ENCODE data around the gene PIP5K1C. TPM values are rescaled to one million over a fixed set of nuclear protein-coding genes. Genes with fewer than 3 reads are reported as not detected.

The PIP5K1C gene
- total and polyA plus RNA-seq, 8 donors, result 20.2 to 42.2 (median 27.0) TPM

- peaks cover 0 to 79% of the 10 kb centered on the region in 2 donors for H3K36me3 ChIP-seq
- H3K9me3 ChIP-seq, result no peaks in the 10 kb centered on the region
- H3K27ac ChIP-seq, result no peak overlapping the region
- TF ChIP-seq CTCF (IDR thresholded peaks at IDR 0.05), result peak in 1 of 2 donors; percentile 38
- ATAC-seq (no peak), DNase-seq (peak in 1 of 4 donors; percentile 69)
- H3K27me3 ChIP-seq, result no peaks in the 10 kb centered on the region
- H3K4me3 ChIP-seq, result no peak overlapping the region
- H3K4me1 ChIP-seq, result peaks cover 0 to 19% of the 10 kb centered on the region in 2 donors
- intact Hi-C loops (cut with DNase I), result loop anchor here in 1 of 2 donors (10.0 kb wide), 1 partner anchor 74 kb away; no protein-coding TSS in a partner anchor
Observed at GRCh38 chr19:3618811-3619630, 81.2 kb downstream of the PIP5K1C start.

- TF ChIP-seq CTCF (IDR thresholded peaks at IDR 0.05), result peak; percentile 89 to 92
- peak; percentile 92 for ATAC-seq
- Histone ChIP-seq H3K9me3 (no peaks in the 10 kb centered on the region), H3K27ac (no peak overlapping the region), H3K4me3 (no peak overlapping the region), H3K36me3 (peaks cover 0 to 76% of the 10 kb centered on the region in 2 donors), H3K27me3 (no peaks in the 10 kb centered on the region), H3K4me1 (peaks cover 5 to 21% of the 10 kb centered on the region in 2 donors)
- DNase-seq, result peak; percentile 38 to 90 (median 77)
- intact Hi-C loops (cut with DNase I), result loop anchor here in 1 of 2 donors (10.0 kb wide), 1 partner anchor 73 kb away; no protein-coding TSS in a partner anchor
Observed at GRCh38 chr19:3618144-3618810, 82.0 kb downstream of the PIP5K1C start.

- Histone ChIP-seq H3K4me1 (peaks cover 5 to 21% of the 10 kb centered on the region in 2 donors), H3K4me3 (no peak overlapping the region), H3K9me3 (no peaks in the 10 kb centered on the region), H3K36me3 (peaks cover 0 to 76% of the 10 kb centered on the region in 2 donors), H3K27ac (no peak overlapping the region), H3K27me3 (no peaks in the 10 kb centered on the region)
- intact Hi-C loops (cut with DNase I), result loop anchor here in 1 of 2 donors (10.0 kb wide), 1 partner anchor 73 kb away; no protein-coding TSS in a partner anchor
- no peak for ATAC-seq
- TF ChIP-seq CTCF (IDR thresholded peaks at IDR 0.05), result no peak
- DNase-seq, result peak in 1 of 4 donors; percentile 70
Observed at GRCh38 chr19:3617463-3617862, 82.8 kb downstream of the PIP5K1C start.

- intact Hi-C loops (cut with DNase I), result loop anchor here in 1 of 2 donors (10.0 kb wide), 1 partner anchor 71 kb away; no protein-coding TSS in a partner anchor
- DNase-seq, result peak in 1 of 4 donors; percentile 57
- ATAC-seq, result no peak
- Histone ChIP-seq H3K27ac (no peak overlapping the region), H3K4me3 (no peak overlapping the region), H3K4me1 (peaks cover 5 to 21% of the 10 kb centered on the region in 2 donors), H3K27me3 (no peaks in the 10 kb centered on the region), H3K36me3 (peaks cover 0 to 76% of the 10 kb centered on the region in 2 donors), H3K9me3 (no peaks in the 10 kb centered on the region)
- TF ChIP-seq CTCF (IDR thresholded peaks at IDR 0.05), result no peak
Observed at GRCh38 chr19:3615524-3616135, 84.6 kb downstream of the PIP5K1C start.
